ENCODE measurements around the gene PCP4L1.
"Not testable (repeated sequence)": the region's sequence is repeated elsewhere in the genome, so short reads cannot be mapped to it uniquely, and the experiment has no call there.

The PCP4L1 gene

DNA sequence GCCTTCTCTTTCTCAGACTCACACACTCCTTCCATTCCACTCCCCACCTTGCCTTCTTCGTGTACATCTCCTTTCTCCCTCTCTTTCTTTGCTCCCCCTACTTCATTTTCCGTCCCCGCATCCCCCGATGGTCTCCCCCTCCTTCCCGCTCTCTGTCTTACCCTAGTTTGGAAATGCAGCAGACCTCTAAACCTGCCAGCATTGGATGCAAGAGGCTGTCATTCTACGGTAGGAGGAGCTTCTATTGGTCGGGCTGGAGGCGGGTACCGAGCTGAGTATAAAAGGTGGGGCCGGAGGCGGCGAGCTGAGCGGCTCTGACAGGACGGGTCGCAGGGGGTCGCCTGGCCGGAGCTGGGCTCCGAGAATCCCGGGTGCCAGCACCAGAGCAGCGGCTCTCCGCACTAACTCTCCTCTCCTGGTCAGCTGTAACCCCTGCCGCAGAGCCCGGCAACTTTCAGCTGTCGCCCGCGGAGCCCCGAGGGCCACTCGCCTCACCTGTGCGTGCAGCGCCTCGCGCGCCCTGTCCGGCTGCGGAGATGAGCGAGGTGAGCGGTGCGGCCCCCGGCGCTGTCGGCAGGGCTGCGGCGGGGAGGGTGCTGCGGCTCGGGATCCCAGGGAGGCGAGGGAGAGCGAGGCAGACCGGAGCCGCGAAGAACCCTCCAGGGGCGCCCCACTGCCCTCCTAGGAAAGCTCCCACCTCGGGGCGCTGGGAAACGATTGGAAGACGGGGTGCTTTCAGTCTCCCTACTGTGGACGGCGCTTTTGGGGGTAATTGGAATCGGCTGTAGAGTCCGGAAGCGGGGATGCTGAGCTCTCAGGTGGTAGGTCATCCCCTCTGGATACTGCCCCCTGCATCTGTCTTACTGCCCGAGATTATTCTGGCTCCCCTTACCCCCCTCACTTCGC lies at the start of gene PCP4L1:
Gene PCP4L1, plus strand, starts transcription at position 307 of the 906 bp plus-strand sequence. Its CDS starts 230 bp downstream, at position 537.
- DNase-seq (ENCODE audit: low read depth in 4 of 4, low spot score in 1 of 4): peak in 3 of 4 experiments; percentile 4 to 31 (median 21)

DNA sequence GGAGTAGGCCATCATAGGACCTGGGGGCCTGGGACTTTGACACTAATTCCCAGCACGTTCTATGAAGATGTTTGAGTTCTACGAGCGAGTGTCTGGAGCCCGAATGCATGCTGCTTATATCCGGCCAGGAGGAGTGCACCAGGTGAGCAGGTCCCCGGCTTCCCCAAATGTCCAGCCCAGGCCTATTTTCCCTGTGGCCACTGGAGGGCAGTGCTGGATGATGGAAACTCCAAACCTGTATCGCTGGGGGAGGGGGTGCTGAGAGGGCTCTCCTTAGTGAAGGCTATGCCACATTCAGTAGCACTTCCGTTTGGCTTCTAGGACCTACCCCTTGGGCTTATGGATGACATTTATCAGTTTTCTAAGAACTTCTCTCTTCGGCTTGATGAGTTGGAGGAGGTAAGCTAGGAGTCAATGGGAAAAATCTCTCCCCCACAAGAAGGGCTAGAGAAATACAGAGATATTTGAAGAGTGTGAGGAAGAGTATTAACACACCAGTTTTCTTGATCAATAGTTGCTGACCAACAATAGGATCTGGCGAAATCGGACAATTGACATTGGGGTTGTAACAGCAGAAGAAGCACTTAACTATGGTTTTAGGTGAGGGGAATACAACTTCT lies 48.6 kb upstream of the PCP4L1 start:
- peak in 3 of 4 experiments; percentile 29 to 54 (median 48) for DNase-seq (ENCODE audit: low read depth in 4 of 4, low spot score in 1 of 4)

GRCh38 chr1:161214369-161214768 lies 44.2 kb upstream of the PCP4L1 start:
- no peak for DNase-seq (ENCODE audit: low read depth in 4 of 4, low spot score in 1 of 4)

DNA sequence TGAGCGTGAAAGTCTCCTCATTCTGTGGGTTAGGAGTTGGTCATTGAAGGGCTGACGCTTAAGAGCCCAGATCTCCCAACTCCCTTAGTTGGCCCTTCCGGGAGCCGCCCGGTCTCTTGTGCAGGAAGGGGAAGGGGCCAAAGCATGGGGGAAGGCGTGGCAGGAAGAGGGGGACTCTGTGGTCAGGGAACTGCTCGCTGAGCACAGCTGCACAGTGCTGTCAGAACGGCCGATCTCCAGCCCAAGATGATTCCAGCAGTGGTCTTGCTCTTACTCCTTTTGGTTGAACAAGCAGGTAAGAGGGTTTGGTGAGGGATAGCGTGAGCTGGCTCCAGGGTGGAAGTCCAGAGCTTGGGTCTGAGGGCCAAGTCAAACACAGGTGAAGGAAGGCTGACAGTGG lies 43.5 kb upstream of the PCP4L1 start, which contains the start of gene FCER1G:
Gene FCER1G, plus strand, starts transcription at position 220 of the 400 bp plus-strand sequence. Its CDS starts 27 bp downstream, at position 247.
- no peak for DNase-seq (ENCODE audit: low read depth in 4 of 4, low spot score in 1 of 4)

GRCh38 chr1:161216945-161217712 lies 41.4 kb upstream of the PCP4L1 start:
- DNase-seq (ENCODE audit: low read depth in 4 of 4, low spot score in 1 of 4): no peak

GRCh38 chr1:161217831-161218230 lies 40.7 kb upstream of the PCP4L1 start:
- DNase-seq (ENCODE audit: low read depth in 4 of 4, low spot score in 1 of 4): no peak

DNA sequence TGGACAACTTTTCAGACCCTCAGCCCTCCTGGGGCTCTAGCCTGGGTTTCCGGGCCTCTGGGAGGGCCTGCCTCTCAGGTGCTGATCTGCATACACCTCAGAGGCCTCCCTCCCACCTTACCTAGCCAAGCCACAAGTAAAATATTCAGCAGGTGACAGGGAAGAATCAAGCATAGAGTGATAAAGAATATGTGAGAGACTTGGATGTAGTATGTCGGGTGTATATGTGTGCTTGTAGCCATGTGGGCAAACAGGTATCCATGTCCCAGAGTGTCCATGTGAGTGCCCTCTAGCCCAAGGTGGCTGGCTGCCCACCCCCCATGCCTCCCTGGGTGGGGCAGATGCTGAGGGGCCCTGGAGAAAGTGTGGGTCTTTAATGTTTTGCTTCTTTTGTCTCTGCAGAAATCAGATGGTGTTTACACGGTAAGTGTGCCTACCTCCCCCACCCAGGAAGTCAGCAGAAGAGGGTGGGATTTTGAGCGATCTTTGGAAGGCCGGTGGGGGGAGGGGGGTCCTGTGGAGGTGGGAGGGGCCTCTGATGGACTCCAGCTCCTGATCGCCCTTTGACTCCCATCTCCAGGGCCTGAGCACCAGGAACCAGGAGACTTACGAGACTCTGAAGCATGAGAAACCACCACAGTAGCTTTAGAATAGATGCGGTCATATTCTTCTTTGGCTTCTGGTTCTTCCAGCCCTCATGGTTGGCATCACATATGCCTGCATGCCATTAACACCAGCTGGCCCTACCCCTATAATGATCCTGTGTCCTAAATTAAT lies 40.1 kb upstream of the PCP4L1 start:
- DNase-seq (ENCODE audit: low read depth in 4 of 4, low spot score in 1 of 4): no peak

- DNase-seq (ENCODE audit: low read depth in 4 of 4, low spot score in 1 of 4): no peak
These were observed 39.3 kb upstream of the PCP4L1 start for GRCh38 chr1:161219078-161219892.

- no peak for DNase-seq (ENCODE audit: low read depth in 4 of 4, low spot score in 1 of 4)
These were observed 38.5 kb upstream of the PCP4L1 start for GRCh38 chr1:161220002-161220401.

DNA sequence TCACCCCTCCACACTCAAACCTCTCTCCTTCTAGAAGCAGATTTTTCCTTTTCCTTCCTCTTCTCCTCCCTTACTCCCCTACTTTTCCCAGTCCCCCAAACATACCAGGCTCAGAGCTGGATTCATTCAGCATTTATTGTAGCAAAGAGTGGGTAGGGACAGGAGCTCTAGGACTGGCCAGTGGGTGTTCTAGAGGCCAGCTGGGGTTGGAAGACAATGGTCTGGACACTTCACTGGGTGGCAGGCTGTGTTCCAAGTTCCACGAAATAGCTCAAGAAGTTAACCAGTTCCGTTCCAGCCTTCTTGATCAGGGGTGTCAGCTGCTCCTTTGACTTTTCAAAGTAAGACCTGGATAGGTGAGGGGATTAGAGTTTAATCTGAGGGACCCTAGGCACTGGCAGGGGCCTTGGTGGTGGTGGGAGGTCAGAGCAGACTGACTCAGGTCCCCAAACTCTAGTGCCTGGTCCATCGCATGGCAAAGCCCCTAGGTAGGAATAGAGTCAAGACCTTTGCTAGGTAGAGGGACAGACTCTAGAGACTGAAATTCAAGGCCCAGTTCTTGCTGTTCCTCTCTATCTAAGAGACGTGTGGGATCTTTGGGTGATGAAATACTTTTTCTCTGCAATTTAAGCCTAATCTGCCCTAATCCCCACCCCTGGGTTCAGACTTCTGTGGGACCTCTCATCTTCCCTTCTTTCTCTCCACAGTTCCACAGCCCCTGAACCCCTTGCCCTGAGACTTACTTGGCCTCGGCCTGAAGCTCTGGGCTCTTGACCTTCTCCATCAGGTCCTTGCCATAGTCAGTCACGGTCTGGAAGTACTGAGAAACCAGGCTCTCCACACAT lies 36.1 kb upstream of the PCP4L1 start:
- DNase-seq (ENCODE audit: low read depth in 4 of 4, low spot score in 1 of 4): no peak

- no peak for DNase-seq (ENCODE audit: low read depth in 4 of 4, low spot score in 1 of 4)
These were observed 34.5 kb upstream of the PCP4L1 start for GRCh38 chr1:161223805-161224694.

- DNase-seq (ENCODE audit: low read depth in 4 of 4, low spot score in 1 of 4): not testable (repeated sequence)
These were observed 33.9 kb upstream of the PCP4L1 start for GRCh38 chr1:161224695-161225087.

DNA sequence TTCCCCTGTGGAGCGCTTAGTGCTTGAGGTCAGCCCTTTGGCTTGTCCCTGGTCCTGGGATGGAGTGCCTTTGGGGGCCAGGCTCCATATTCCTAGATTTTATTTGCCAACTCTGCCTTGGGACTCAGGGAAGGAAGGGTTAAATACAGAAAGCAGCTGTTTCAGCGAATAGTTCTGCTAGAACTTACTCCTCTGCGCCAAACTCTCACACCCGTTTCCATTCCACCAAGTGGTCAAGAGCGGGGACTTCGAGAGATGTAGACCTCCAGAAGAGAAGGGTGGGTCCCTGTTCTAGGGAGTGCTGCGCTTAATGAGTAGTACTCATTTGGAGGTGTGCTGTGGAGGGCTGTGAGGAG lies 33.4 kb upstream of the PCP4L1 start:
- DNase-seq (ENCODE audit: low read depth in 4 of 4, low spot score in 1 of 4): no peak

DNA sequence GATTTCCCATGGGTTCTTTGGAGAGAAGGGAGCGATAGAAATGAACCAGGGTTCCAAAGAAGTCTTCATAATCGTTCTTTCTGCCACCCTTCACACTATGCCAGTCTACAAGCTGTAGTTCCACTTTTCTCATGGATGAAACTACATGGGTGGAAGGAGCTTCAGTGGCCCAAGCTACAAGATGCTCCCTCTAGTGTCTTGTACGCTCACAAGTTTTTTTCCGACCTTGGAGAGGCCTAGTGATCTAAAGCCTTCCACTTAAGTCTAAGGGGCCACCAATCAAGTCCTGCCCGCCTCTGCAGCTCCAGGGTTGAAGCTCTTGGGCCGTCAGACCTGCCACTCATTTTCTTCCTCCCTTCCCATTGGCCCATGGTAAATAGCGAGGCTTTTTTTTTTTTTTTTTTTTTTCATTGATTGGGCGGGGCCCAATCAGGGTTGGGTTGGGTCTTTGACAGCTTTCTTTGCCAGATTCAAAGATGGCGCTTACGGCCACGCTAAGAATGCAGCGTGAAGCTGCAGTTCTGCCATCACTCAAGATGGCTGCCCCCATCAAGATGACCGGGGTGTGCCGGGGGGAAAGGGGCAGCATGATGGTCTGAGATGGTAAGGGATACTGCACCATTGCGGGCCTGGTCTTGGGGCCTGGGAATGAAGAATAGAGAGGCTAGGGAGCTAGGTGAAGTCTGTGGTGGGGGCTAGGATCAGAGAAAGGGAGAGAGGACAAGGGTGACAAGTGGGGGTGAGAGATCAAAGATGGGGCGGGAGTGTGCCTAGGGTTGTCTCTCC lies 32.8 kb upstream of the PCP4L1 start, which contains the start of gene TOMM40L:
Gene TOMM40L, plus strand, starts transcription at position 527 of the 786 bp plus-strand sequence. CDS start 430 bp downstream, outside the sequence.
- DNase-seq (ENCODE audit: low read depth in 4 of 4, low spot score in 1 of 4): peak; percentile 66 to 81 (median 72)

DNA sequence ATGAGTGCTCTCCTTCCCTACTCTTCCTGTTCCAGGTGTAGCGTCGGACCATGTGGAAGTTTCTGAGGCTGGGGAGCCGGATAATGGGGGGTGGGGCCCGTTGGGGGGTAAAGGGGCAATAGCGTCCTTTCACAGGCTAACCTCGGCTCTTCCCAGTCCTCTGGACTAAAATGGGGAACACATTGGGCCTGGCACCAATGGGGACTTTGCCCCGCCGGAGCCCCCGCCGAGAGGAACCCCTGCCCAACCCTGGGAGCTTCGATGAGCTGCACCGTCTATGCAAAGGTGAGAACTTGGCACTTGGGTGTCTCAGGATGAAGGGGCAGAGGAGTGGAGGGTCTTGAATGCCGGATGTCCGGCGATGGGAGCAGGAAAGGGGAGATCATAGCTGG lies 32.2 kb upstream of the PCP4L1 start:
- DNase-seq (ENCODE audit: low read depth in 4 of 4, low spot score in 1 of 4): no peak

DNA sequence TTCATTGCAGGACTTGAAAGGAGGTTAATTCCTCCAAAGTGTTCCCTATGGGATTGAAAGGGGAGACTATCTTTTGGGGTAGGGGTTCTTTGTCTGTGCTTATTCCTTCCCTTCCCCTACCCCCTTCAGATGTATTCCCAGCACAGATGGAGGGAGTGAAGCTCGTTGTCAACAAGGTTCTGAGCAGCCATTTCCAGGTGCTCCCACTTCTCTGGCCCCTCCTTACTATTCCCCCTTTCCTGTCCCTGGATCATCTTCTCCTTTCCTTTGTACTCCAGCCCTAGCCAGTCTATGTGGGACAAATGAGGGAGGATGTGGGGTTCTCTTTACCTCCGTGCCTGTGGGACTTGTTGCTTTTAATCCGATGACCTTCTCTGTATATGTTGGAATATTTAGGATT lies 31.8 kb upstream of the PCP4L1 start:
- no peak for DNase-seq (ENCODE audit: low read depth in 4 of 4, low spot score in 1 of 4)
